Measurements from ENCODE around the gene TFAP2E.

TFAP2E gene

GRCh38 chr1:35573198-35574124 lies at the start of gene TFAP2E:
Gene TFAP2E, plus strand, starts transcription at chr1:35573314. Its CDS starts 264 bp downstream, at chr1:35573578.
- DNase-seq: peak; percentile 27 to 34

- DNase-seq: no peak
Observed at GRCh38 chr1:35524106-35524505, 49.0 kb upstream of the TFAP2E start.

- no peak for DNase-seq
Observed at GRCh38 chr1:35530168-35530567, 42.9 kb upstream of the TFAP2E start.

DNA sequence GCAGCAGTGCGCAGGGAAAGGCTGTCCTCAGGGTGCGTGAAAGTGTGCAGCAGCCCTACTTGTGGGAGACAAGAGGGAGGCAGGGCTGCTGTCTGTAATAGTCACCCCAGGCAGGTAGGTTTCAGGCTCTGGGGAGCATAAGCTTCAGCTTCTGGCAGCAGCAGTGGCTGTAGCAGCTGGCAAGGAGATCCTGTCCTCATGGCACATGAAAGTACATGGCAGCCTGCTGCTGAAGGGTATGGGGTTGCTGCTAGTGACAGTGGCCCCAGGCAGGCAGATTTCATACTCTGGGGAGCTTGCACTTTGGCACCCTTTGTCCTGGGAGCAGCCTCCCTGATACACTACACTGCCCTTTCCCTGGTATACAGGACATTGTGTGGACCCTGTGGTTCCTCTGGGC lies 42.2 kb upstream of the TFAP2E start:
- no peak for DNase-seq

GRCh38 chr1:35531368-35531767 lies 41.7 kb upstream of the TFAP2E start:
- no peak for DNase-seq

- no peak for DNase-seq
Observed at GRCh38 chr1:35532497-35533223, 40.5 kb upstream of the TFAP2E start.

GRCh38 chr1:35533586-35533985 lies 39.5 kb upstream of the TFAP2E start:
- DNase-seq: no peak

DNA sequence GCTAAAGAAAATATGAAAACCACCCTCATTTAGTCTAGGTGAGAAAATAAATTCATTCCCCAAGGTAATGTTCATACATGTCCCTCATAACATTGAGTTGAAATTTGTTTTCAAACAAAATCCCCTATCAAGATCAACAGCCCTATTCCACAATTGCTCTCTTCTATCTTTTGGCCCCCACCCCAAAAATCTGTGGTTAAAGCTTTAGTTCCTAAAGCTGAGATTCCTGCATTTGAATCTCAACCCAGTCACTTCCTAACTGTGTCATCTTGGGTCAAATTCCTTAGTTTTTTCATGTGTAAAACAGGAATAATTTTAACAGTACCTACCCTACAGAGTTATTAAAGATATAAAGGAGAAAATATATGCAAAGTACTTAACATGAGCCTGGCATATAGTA lies 37.9 kb upstream of the TFAP2E start:
- DNase-seq: no peak

DNA sequence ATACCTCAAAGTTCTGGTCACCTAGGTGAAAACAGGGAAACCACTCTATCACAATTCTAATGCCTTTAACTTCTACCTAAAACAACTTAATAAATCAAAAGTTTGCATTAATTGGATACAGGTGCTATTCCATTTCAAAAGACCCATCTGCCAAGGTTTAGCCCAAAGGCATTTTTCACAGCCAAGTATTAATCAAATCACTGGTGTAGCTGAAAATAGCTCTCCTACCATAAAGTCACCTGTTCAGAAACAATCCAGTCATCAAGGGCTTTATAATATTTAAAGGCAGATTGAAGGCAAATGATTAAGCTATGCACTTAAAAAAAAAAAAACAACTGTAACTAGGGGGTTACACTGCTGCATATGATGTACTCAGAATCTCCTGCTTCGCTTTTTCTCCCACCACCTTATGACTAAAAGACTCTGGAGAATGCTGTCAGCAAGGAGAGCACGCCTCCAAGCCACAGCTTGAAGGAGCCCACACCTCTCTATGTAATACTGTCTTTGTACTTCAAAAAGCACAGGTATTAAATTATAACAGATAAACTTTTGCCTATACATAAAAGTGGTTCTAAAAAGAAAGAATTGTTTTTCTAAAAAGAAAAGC lies 36.5 kb upstream of the TFAP2E start:
- no peak for DNase-seq

GRCh38 chr1:35537806-35538205 lies 35.3 kb upstream of the TFAP2E start:
- DNase-seq: no peak

DNA sequence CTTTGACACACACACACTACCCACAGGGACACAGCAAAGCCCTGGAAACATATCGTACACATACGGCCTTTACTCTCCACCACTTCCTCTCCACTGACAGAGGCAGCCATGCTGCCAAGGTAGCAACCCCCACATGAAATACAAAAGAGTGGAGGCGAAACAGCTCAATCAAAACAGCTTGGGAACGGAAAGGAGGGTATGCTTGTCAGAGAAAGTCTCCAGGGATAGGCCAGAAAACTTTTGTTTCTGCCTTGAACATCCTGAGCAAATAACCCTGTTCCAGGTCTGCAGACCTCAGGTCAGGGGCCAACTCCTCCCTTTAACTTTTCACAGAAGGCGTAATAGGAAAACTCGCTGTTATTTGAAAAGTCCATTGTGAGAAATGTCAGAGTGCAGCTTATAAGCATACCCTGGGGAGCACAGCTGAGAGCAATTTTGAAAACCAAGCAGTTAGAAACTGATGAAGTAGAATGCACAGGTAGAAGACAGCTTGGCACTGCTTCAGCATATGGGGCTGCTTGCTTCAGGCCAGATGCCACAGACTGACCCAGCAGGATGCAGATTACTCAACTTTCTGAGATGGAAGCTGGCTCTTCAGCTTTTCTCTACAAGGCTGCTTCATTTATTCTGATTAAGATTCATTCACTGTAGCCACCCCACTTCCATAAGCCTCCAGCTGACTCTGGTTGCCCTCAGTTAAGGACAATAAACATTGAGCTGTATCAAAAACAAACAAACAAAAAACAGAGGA lies 33.9 kb upstream of the TFAP2E start:
- peak; percentile 9 to 49 for DNase-seq

- DNase-seq: peak in 1 of 2 experiments; percentile 5
Observed at GRCh38 chr1:35539824-35540261, 33.3 kb upstream of the TFAP2E start.

DNA sequence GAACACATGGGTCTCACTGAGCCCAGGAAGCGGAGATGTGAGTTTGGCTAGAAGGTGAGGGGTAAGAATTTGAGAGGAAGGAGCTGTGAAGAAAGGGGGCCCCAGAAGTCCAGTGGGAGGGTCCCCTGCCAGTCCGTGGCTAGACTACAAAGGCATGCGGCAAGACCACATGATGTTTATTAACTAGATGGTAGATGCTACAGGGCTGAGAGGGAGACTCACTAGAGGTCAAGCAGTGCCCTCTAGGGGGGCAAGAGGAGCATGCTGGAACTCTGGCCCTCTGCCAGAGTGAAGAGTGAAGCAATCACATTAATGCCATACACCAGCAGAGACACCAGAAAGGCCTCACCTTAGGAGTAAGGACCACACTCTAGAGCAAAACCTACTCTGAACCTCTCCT lies 28.1 kb upstream of the TFAP2E start:
- DNase-seq: peak; percentile 65 to 68

- no peak for DNase-seq
Observed at GRCh38 chr1:35546614-35547013, 26.5 kb upstream of the TFAP2E start.

DNA sequence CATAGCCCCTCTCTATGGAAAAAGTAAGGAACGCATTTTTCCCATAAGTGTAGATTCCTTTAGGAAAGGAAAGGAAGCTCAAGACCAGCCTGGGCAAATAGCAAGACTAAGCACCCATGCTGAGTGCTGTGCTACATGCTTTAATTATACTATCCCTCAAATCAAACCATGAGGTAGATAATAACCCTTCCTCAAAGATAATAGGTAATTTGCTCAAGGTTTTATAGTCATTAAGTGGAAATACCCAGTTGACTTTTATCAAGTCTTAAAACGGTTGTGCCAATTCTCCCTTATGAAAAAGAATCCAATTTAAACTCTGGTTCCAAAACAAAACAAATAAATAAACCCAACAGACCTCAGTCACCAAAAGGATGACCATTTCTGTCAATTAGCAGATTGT lies 19.3 kb upstream of the TFAP2E start:
- DNase-seq: no peak

GRCh38 chr1:35554266-35555211 lies 18.6 kb upstream of the TFAP2E start:
- DNase-seq: no peak

GRCh38 chr1:35555212-35555584 lies 17.9 kb upstream of the TFAP2E start:
- no peak for DNase-seq

DNA sequence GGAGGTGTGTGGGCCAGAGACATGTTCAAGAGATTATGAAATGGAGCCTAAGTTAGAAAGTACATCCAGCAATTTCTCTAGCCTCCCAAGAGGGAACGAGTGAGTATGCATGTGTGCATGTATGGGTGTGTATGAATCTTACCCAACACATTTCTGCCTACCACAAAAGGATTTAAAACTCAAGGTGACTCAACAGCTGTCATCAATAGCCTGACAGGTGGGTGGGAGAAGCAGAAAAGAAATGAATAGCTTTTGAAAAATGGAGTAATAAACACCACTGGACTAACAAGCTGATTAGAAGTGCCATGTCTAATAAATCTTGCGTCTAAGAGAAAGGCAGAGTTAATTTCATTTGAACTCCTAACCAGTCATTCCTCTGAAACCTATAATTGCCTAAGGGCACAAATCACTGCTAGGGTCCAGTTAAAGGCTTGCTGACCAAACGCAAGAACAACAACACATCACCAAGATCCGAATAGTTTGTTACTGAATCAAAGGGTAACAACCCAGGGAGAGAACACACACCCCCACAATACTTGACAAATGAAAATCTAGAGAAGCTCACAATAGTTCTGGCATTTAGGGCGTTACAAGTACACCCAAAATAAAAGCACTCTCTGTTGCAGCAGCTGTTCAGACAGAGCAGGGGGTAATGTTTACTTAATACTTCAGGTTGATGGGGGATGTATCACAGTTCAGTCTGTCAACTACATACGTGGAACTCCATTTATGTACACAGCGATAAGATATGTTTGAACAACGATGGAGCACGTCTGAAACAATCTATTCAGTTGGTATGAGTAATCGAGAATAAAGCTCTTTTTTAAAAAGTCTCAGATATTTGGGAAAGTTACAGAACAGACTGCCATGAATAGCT lies 17.3 kb upstream of the TFAP2E start:
- no peak for DNase-seq

GRCh38 chr1:35556484-35557117 lies 16.5 kb upstream of the TFAP2E start:
- DNase-seq: no peak

GRCh38 chr1:35557118-35557610 lies 15.9 kb upstream of the TFAP2E start, which contains the start of gene KIAA0319L:
Gene KIAA0319L, minus strand, starts transcription at chr1:35557403. Its CDS starts 2,912 bp downstream, at chr1:35554491.
- DNase-seq: peak; percentile 84 to 86

Data from Kasumi-1 (cell line).